ENCODE results near the gene A1BG.
"Not testable (repeated sequence)": the region's sequence is repeated elsewhere in the genome, so short reads cannot be mapped to it uniquely, and the experiment has no call there.

Gene A1BG

GRCh38 chr19:58334691-58335249 lies 18.5 kb downstream of the A1BG start:
- DNase-seq: no peak

GRCh38 chr19:58332697-58333096 lies 20.6 kb downstream of the A1BG start:
- DNase-seq: no peak

GRCh38 chr19:58330458-58330857 lies 22.8 kb downstream of the A1BG start:
- DNase-seq: no peak

- no peak for DNase-seq
Observed at GRCh38 chr19:58328999-58329398, 24.3 kb downstream of the A1BG start.

- DNase-seq: peak; percentile 89
Observed at GRCh38 chr19:58326914-58327726, 26.2 kb downstream of the A1BG start, which contains the start of gene ZSCAN22. Gene ZSCAN22, plus strand, starts transcription at chr19:58326994. Its CDS starts 7,809 bp downstream, at chr19:58334803.

- no peak for DNase-seq
Observed at GRCh38 chr19:58326501-58326913, 26.8 kb downstream of the A1BG start.

GRCh38 chr19:58325311-58326022 lies 27.8 kb downstream of the A1BG start:
- DNase-seq: no peak

GRCh38 chr19:58319241-58319640 lies 34.1 kb downstream of the A1BG start:
- DNase-seq: no peak

GRCh38 chr19:58318297-58318696 lies 35.0 kb downstream of the A1BG start:
- no peak for DNase-seq

- no peak for DNase-seq
Observed at GRCh38 chr19:58317476-58318072, 35.7 kb downstream of the A1BG start.

GRCh38 chr19:58315580-58315979 lies 37.7 kb downstream of the A1BG start:
- no peak for DNase-seq

- no peak for DNase-seq
Observed at GRCh38 chr19:58311345-58311865, 41.9 kb downstream of the A1BG start.

- not testable (repeated sequence) for DNase-seq
Observed at GRCh38 chr19:58310685-58311084, 42.6 kb downstream of the A1BG start.

- no peak for DNase-seq
Observed at GRCh38 chr19:58307736-58308135, 45.6 kb downstream of the A1BG start.

- DNase-seq: no peak
Observed at GRCh38 chr19:58305932-58306323, 47.4 kb downstream of the A1BG start.

- DNase-seq: peak; percentile 97
Observed at GRCh38 chr19:58305065-58305931, 48.0 kb downstream of the A1BG start, which contains the start of gene ERVK3-1. Gene ERVK3-1, plus strand, starts transcription at chr19:58305377. Its CDS starts 6,792 bp downstream, at chr19:58312169.

- no peak for DNase-seq
Observed at GRCh38 chr19:58304748-58305064, 48.6 kb downstream of the A1BG start.

- DNase-seq: no peak
Observed at GRCh38 chr19:58304255-58304654, 49.0 kb downstream of the A1BG start.

- DNase-seq: no peak
Observed at GRCh38 chr19:58300620-58301019, 52.7 kb downstream of the A1BG start.

- no peak for DNase-seq
Observed at GRCh38 chr19:58296104-58296503, 57.2 kb downstream of the A1BG start.
